ENCODE results near the gene CREB3. TPM values are rescaled to one million over a fixed set of nuclear protein-coding genes. Genes with fewer than 3 reads are reported as not detected.
A peak's percentile ranks its signal among the peaks of the same experiment; 100 is the strongest.

Gene CREB3
- total and polyA plus RNA-seq, 9 of the 15 experiments (the other 6 are each of a cell fraction or from before 2014, with no cell fraction given), result 5.7 to 18.3 (median 14.9) TPM

DNA sequence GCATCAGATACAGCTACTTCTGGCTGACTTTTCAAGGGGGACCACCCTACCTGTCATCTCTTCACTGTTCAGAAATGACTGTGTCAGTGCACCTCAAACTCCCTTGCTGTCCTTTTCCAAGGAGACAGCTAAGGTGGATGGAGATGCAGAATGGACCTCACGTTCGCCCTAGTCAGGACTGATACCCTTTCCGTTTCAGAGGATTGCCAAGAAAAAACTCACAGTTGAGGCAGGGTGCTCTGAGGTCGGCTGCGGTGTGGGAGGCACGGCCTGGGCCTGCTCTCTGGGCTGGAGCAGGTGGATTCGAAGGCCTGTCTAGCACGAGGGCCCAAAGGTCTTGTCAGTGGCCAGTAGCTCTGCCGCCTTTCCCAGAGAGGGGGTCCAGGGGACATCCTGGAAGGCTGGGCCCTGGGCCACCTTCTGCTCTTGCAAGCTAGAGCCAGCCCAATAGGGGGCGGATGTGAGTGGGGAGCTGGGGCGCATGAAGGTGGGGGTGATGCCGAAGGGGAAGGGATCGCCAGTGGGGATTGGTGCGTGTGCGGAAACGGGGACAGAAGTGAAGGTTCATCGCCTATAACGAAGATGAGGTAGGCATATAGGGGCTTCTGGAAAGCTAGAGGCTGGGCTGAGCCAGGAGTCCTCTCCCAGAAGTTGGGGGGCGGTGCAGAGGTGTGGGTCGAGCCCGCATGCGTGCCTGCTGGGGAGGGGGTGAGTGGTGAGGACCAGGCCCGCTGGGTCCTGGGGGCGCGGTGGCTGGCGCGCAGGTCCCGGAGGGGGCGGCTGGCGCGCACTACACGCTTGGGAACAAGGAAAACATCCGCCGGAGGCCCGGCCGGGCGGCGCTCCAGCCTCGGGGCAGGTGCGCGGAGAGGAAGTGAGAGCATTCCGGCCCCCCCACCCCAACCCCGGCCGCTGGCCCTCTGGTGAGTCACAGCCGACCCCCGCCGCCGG is 24.1 kb downstream of the CREB3 start (continued):
- TF ChIP-seq DMBX1 (CRISPR knock-in tag; IDR thresholded peaks at IDR 0.05; ENCODE audit: borderline replicate concordance) (no peak), CREB3L1 (IDR thresholded peaks at IDR 0.05; ENCODE audit: borderline replicate concordance, low read depth) (0 out of 2 replicates have a peak, but pooled peaks have one; percentile 50), ZNF584 (CRISPR knock-in tag; IDR thresholded peaks at IDR 0.05; ENCODE audit: low read depth) (no peak), SMAD4 (CRISPR knock-in tag; conservative IDR thresholded peaks at IDR 0.05) (no peak), RBM22 (IDR thresholded peaks at IDR 0.05; ENCODE audit: low read depth, low read length, poor library complexity, severe bottlenecking) (peak; percentile 66), TAF15 (IDR thresholded peaks at IDR 0.05; ENCODE audit: low read depth, low read length) (no peak), MYC (IDR thresholded peaks at IDR 0.05; ENCODE audit: low read depth, low read length) (peak; percentile 31; the same call in 1 of the 2 replicates), MYC (CRISPR knock-in tag; IDR thresholded peaks at IDR 0.05; ENCODE audit: borderline replicate concordance, low read depth) (no peak), ZNF551 (CRISPR knock-in tag; IDR thresholded peaks at IDR 0.05) (no peak), PHF21A (IDR thresholded peaks at IDR 0.05; ENCODE audit: borderline replicate concordance, low read depth) (no peak), KAT7 (CRISPR knock-in tag; IDR thresholded peaks at IDR 0.05; ENCODE audit: borderline replicate concordance) (no peak), ILF3 (IDR thresholded peaks at IDR 0.05; ENCODE audit: borderline replicate concordance) (no peak), FIP1L1 (IDR thresholded peaks at IDR 0.05; ENCODE audit: low read depth, low read length, poor library complexity, severe bottlenecking) (no peak), HNRNPL (IDR thresholded peaks at IDR 0.05; ENCODE audit: low read depth, low read length) (no peak), ATF3 (IDR thresholded peaks at IDR 0.05) (peak; percentile 44; the same call in 1 of the 2 replicates), ATF3 (CRISPR knock-in tag; conservative IDR thresholded peaks at IDR 0.05) (no peak), MEF2D (tag; conservative IDR thresholded peaks at IDR 0.05; ENCODE audit: low read depth) (no peak), POLR2B (IDR thresholded peaks at IDR 0.05; ENCODE audit: low read depth, partially characterized antibody) (peak; percentile 42), NR2C1 (IDR thresholded peaks at IDR 0.05) (no peak), NR2C1 (tag; IDR thresholded peaks at IDR 0.05) (no peak), HMGN3 (IDR thresholded peaks at IDR 0.05; ENCODE audit: borderline replicate concordance, extremely low read depth, insufficient read length, low read depth, low read length) (peak; percentile 34)
- TF ChIP-seq, protein P1, sequence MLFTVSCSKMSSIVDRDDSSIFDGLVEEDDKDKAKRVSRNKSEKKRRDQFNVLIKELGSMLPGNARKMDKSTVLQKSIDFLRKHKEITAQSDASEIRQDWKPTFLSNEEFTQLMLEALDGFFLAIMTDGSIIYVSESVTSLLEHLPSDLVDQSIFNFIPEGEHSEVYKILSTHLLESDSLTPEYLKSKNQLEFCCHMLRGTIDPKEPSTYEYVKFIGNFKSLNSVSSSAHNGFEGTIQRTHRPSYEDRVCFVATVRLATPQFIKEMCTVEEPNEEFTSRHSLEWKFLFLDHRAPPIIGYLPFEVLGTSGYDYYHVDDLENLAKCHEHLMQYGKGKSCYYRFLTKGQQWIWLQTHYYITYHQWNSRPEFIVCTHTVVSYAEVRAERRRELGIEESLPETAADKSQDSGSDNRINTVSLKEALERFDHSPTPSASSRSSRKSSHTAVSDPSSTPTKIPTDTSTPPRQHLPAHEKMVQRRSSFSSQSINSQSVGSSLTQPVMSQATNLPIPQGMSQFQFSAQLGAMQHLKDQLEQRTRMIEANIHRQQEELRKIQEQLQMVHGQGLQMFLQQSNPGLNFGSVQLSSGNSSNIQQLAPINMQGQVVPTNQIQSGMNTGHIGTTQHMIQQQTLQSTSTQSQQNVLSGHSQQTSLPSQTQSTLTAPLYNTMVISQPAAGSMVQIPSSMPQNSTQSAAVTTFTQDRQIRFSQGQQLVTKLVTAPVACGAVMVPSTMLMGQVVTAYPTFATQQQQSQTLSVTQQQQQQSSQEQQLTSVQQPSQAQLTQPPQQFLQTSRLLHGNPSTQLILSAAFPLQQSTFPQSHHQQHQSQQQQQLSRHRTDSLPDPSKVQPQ (CRISPR knock-in tag; IDR thresholded peaks at IDR 0.05; ENCODE audit: borderline replicate concordance), result no peak
